Measurements from ENCODE around the gene RRP8. TPM values are rescaled to one million over a fixed set of nuclear protein-coding genes. Genes with fewer than 3 reads are reported as not detected.

Gene RRP8
- total and polyA plus RNA-seq, 2 of the 8 experiments (the other 6 are each of a cell fraction or from before 2014, with no cell fraction given): 4.2 to 14.9 TPM

DNA sequence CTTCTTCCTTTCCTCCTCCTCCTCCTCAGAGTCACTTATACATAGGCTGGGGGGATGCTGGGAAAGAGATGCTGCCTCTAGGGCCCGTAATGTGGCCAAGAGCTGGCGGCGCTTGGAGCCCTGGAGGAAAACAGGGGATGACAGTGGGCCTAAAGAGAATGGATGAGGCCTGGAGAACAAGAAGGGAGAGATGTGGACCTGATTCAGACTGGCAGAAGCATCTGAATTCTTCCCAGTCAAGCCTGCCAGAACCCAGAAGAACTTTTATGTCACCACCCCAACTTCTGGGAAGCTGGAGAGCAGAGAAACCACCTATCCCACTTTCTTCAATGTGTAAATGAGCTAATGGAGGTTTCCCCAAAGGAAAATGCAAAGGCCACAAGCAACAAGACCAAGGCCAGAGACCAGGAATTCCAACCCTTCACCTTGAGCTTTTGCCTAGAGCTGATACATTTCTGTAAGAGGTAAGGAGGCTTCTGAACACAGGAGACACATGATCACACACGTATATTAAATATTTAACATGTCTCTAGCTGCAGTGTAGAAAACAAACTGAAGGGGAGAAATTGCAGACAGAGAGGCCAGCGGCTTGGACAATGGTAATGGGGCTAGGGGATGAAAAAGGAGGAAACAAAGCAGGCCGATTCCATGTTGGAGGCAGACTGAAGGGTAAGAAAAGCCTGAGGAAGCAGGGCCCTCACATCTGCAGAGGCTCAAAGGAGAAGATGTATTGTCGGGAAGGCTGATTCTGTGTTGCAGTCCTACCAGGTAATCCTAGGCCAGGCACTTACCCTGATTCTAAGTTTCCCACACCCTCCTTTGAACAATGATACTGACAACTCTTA, 1.1 kb downstream of the RRP8 start (continued):
- TF ChIP-seq, protein P1, sequence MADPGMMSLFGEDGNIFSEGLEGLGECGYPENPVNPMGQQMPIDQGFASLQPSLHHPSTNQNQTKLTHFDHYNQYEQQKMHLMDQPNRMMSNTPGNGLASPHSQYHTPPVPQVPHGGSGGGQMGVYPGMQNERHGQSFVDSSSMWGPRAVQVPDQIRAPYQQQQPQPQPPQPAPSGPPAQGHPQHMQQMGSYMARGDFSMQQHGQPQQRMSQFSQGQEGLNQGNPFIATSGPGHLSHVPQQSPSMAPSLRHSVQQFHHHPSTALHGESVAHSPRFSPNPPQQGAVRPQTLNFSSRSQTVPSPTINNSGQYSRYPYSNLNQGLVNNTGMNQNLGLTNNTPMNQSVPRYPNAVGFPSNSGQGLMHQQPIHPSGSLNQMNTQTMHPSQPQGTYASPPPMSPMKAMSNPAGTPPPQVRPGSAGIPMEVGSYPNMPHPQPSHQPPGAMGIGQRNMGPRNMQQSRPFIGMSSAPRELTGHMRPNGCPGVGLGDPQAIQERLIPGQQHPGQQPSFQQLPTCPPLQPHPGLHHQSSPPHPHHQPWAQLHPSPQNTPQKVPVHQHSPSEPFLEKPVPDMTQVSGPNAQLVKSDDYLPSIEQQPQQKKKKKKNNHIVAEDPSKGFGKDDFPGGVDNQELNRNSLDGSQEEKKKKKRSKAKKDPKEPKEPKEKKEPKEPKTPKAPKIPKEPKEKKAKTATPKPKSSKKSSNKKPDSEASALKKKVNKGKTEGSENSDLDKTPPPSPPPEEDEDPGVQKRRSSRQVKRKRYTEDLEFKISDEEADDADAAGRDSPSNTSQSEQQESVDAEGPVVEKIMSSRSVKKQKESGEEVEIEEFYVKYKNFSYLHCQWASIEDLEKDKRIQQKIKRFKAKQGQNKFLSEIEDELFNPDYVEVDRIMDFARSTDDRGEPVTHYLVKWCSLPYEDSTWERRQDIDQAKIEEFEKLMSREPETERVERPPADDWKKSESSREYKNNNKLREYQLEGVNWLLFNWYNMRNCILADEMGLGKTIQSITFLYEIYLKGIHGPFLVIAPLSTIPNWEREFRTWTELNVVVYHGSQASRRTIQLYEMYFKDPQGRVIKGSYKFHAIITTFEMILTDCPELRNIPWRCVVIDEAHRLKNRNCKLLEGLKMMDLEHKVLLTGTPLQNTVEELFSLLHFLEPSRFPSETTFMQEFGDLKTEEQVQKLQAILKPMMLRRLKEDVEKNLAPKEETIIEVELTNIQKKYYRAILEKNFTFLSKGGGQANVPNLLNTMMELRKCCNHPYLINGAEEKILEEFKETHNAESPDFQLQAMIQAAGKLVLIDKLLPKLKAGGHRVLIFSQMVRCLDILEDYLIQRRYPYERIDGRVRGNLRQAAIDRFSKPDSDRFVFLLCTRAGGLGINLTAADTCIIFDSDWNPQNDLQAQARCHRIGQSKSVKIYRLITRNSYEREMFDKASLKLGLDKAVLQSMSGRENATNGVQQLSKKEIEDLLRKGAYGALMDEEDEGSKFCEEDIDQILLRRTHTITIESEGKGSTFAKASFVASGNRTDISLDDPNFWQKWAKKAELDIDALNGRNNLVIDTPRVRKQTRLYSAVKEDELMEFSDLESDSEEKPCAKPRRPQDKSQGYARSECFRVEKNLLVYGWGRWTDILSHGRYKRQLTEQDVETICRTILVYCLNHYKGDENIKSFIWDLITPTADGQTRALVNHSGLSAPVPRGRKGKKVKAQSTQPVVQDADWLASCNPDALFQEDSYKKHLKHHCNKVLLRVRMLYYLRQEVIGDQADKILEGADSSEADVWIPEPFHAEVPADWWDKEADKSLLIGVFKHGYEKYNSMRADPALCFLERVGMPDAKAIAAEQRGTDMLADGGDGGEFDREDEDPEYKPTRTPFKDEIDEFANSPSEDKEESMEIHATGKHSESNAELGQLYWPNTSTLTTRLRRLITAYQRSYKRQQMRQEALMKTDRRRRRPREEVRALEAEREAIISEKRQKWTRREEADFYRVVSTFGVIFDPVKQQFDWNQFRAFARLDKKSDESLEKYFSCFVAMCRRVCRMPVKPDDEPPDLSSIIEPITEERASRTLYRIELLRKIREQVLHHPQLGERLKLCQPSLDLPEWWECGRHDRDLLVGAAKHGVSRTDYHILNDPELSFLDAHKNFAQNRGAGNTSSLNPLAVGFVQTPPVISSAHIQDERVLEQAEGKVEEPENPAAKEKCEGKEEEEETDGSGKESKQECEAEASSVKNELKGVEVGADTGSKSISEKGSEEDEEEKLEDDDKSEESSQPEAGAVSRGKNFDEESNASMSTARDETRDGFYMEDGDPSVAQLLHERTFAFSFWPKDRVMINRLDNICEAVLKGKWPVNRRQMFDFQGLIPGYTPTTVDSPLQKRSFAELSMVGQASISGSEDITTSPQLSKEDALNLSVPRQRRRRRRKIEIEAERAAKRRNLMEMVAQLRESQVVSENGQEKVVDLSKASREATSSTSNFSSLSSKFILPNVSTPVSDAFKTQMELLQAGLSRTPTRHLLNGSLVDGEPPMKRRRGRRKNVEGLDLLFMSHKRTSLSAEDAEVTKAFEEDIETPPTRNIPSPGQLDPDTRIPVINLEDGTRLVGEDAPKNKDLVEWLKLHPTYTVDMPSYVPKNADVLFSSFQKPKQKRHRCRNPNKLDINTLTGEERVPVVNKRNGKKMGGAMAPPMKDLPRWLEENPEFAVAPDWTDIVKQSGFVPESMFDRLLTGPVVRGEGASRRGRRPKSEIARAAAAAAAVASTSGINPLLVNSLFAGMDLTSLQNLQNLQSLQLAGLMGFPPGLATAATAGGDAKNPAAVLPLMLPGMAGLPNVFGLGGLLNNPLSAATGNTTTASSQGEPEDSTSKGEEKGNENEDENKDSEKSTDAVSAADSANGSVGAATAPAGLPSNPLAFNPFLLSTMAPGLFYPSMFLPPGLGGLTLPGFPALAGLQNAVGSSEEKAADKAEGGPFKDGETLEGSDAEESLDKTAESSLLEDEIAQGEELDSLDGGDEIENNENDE (IDR thresholded peaks at IDR 0.05; ENCODE audit: insufficient replicate concordance, low read length): no peak
- TF ChIP-seq RBBP5 (IDR thresholded peaks at IDR 0.05; ENCODE audit: borderline replicate concordance, low read depth, low read length) (no peak), TAF1 (IDR thresholded peaks at IDR 0.05; ENCODE audit: low read depth, low read length) (no peak), POU5F1 (IDR thresholded peaks at IDR 0.05; ENCODE audit: low read depth, low read length) (no peak), YY1 (IDR thresholded peaks at IDR 0.05; ENCODE audit: low read depth, low read length) (no peak)
